Uterus (tissue), 2 donors: ENCODE data around the gene LRRC8C.

Experiments used
- POLR2A ChIP-seq, 2 donors: fragments of 450-650 bp; IDR thresholded peaks; one replicate each; pipeline ENCODE4 v1.6.1; 2016; ENCODE audit warnings: antibody characterized with exemption in 2 of 2, mild to moderate bottlenecking in 1 of 2, moderate library complexity in 1 of 2
- TF ChIP-seq, protein P1 (sequence below), 4 experiments: fragments of 200-600 bp in 2 of 4; fragments of 450-650 bp in 2 of 4; sonication (generic) in 2 of 4; IDR thresholded peaks; one replicate each; pipeline ENCODE4 v1.5.1; 2016 to 2019; ENCODE audit warnings: antibody characterized with exemption in 4 of 4, mild to moderate bottlenecking in 2 of 4, moderate library complexity in 1 of 4

DNA sequence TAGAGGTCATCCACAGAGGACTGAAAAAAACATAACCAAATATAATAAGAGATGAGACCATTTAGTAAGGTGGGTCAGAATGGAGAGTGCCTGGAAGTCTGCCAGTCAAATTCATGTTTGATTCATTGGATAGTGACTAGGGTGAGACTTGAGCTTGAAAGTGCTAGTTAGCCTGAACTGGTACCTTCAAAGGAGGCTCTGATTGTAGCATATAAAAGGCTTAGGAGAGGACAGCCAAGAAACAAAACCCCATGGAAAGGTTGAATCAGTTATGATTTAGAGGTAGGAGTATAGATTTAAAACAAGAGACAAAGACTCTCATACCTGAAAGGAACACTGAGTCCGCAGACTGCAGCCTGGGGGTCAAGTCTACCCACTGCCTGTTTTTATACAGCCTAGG lies 44.4 kb upstream of the LRRC8C start:
- no peak for TF ChIP-seq POLR2A (IDR thresholded peaks at IDR 0.05)
- TF ChIP-seq, protein P1, sequence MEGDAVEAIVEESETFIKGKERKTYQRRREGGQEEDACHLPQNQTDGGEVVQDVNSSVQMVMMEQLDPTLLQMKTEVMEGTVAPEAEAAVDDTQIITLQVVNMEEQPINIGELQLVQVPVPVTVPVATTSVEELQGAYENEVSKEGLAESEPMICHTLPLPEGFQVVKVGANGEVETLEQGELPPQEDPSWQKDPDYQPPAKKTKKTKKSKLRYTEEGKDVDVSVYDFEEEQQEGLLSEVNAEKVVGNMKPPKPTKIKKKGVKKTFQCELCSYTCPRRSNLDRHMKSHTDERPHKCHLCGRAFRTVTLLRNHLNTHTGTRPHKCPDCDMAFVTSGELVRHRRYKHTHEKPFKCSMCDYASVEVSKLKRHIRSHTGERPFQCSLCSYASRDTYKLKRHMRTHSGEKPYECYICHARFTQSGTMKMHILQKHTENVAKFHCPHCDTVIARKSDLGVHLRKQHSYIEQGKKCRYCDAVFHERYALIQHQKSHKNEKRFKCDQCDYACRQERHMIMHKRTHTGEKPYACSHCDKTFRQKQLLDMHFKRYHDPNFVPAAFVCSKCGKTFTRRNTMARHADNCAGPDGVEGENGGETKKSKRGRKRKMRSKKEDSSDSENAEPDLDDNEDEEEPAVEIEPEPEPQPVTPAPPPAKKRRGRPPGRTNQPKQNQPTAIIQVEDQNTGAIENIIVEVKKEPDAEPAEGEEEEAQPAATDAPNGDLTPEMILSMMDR (IDR thresholded peaks at IDR 0.05): no peak
